ENCODE measurements around the gene EGLN1. TPM values are rescaled to one million over a fixed set of nuclear protein-coding genes. Genes with fewer than 3 reads are reported as not detected.
A peak's percentile ranks its signal among the peaks of the same experiment; 100 is the strongest.

Gene EGLN1
- total and polyA plus RNA-seq, 10 donors: 5.6 to 44.0 (median 37.2) TPM

DNA sequence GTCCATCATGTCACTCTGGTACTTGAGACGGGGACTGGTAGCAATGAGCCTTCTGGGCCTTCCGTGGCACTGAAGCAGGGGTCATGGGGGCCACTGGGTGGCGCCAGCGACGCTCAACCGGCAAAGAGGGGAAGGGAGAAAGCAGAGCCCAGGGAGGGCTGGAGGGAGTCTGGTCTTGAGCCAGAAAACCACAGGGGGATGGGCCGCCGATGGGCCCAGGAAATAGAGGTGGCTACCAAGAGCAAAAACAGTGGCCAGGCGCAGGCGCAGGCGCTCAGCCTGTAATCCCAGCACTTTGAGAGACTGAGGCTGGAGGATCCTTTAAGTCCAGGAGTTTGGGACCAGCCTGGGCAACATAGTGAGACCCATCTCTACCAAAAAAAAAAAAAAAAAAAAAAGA, 106.2 kb downstream of the EGLN1 start:
- intact Hi-C loops (cut with DNase I; ENCODE audit: low total_unique reads): no loop called here
- H3K27ac ChIP-seq: no peak overlapping the region
- H3K4me1 ChIP-seq: peaks cover 0 to 4% (median 0%) of the 10 kb centered on the region in 6 donors
- TF ChIP-seq POLR2AphosphoS5 (IDR thresholded peaks at IDR 0.05): peak in 1 of 3 donors; percentile 9
- no peak for TF ChIP-seq POLR2A (IDR thresholded peaks at IDR 0.05)
- TF ChIP-seq, protein P1, sequence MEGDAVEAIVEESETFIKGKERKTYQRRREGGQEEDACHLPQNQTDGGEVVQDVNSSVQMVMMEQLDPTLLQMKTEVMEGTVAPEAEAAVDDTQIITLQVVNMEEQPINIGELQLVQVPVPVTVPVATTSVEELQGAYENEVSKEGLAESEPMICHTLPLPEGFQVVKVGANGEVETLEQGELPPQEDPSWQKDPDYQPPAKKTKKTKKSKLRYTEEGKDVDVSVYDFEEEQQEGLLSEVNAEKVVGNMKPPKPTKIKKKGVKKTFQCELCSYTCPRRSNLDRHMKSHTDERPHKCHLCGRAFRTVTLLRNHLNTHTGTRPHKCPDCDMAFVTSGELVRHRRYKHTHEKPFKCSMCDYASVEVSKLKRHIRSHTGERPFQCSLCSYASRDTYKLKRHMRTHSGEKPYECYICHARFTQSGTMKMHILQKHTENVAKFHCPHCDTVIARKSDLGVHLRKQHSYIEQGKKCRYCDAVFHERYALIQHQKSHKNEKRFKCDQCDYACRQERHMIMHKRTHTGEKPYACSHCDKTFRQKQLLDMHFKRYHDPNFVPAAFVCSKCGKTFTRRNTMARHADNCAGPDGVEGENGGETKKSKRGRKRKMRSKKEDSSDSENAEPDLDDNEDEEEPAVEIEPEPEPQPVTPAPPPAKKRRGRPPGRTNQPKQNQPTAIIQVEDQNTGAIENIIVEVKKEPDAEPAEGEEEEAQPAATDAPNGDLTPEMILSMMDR (IDR thresholded peaks at IDR 0.05 in 8 of 11, conservative IDR thresholded peaks at IDR 0.05 in 3 of 11): peak in 8 of 11 experiments; percentile 38 to 70 (median 58)
- WGBS, 5 donors: 35 to 43% (median 37%) methylated on average over 11 of the region's 11 CpGs
- DNase-seq: peak; percentile 81
- H3K27me3 ChIP-seq (replicated peaks in 1 of 7): no peaks in the 10 kb centered on the region
- peaks cover 0 to 4% (median 0%) of the 10 kb centered on the region in 8 donors for H3K9me3 ChIP-seq
- no peaks in the 10 kb centered on the region for H3K36me3 ChIP-seq
- H3K4me3 ChIP-seq: no peak overlapping the region

Other genes starting within 250 kb of the EGLN1 start
- gene GNPAT, start 181.1 kb downstream of the EGLN1 start, total RNA-seq: 10 to 100 TPM; 27.9 to 42.6 (median 33.7) TPM
- 10 to 100 TPM; 27.7 to 42.9 (median 42.6) TPM for gene GNPAT, start 181.1 kb downstream of the EGLN1 start, polyA plus RNA-seq
- 10 to 100 TPM; 19.3 to 23.6 (median 21.3) TPM for gene EXOC8, start 84.4 kb downstream of the EGLN1 start, total RNA-seq
- gene EXOC8, start 84.4 kb downstream of the EGLN1 start, polyA plus RNA-seq: 1 to 10 TPM; 4.7 to 6.9 (median 4.7) TPM
- gene SPRTN, start 84.0 kb downstream of the EGLN1 start, total RNA-seq: 10 to 100 TPM; 10.8 to 28.7 (median 14.0) TPM
- gene SPRTN, start 84.0 kb downstream of the EGLN1 start, polyA plus RNA-seq: 1 to 10 TPM; 3.1 to 5.7 (median 3.2) TPM
- 10 to 100 TPM; 46.6 to 61.8 (median 48.3) TPM for gene TSNAX, start 106.4 kb upstream of the EGLN1 start, total RNA-seq
- 10 to 100 TPM; 14.0 to 25.4 (median 18.2) TPM for gene TSNAX, start 106.4 kb upstream of the EGLN1 start, polyA plus RNA-seq
- gene DISC1, start 204.5 kb upstream of the EGLN1 start, total RNA-seq: 10 to 100 TPM; 13.8 to 36.4 (median 29.5) TPM
- gene DISC1, start 204.5 kb upstream of the EGLN1 start, polyA plus RNA-seq: 1 to 10 TPM in 2 of 3 donors, under 1 TPM in 1; 0.89 to 1.4 (median 1.1) TPM

Measured in spleen (tissue), 11 donors.